Skeletal muscle satellite cell (primary cell): ENCODE measurements around the gene ATP2C2.

Experiments used
- H3K27me3 ChIP-seq: 2 replicates; pipeline ENCODE4 v1.7.0; 2013; ENCODE audit warnings: low read length; ENCODE audit not compliant: control insufficient read depth, insufficient read depth
- H3K36me3 ChIP-seq: 2 replicates; pipeline ENCODE4 v1.7.0; 2013; ENCODE audit warnings: mild to moderate bottlenecking, control low read depth, low read length; ENCODE audit not compliant: insufficient read depth
- H3K4me1 ChIP-seq: 2 replicates; pipeline ENCODE4 v1.7.0; 2013; ENCODE audit warnings: low read length; ENCODE audit not compliant: control insufficient read depth, insufficient read depth
- H3K4me2 ChIP-seq: 2 replicates; pipeline ENCODE4 v1.7.0; 2013; ENCODE audit warnings: mild to moderate bottlenecking, low read length
- H3K4me3 ChIP-seq: 2 replicates; pipeline ENCODE4 v1.7.0; 2013; ENCODE audit warnings: low read length
- H3K9ac ChIP-seq: 2 replicates; pipeline ENCODE4 v1.7.0; 2013; ENCODE audit warnings: mild to moderate bottlenecking, low read depth, low read length, moderate library complexity
- H3K9me3 ChIP-seq: replicated peaks from 2 replicates; pipeline ENCODE4 v1.7.0; 2013; ENCODE audit warnings: mild to moderate bottlenecking, control low read depth, low read length

ATP2C2 gene

DNA sequence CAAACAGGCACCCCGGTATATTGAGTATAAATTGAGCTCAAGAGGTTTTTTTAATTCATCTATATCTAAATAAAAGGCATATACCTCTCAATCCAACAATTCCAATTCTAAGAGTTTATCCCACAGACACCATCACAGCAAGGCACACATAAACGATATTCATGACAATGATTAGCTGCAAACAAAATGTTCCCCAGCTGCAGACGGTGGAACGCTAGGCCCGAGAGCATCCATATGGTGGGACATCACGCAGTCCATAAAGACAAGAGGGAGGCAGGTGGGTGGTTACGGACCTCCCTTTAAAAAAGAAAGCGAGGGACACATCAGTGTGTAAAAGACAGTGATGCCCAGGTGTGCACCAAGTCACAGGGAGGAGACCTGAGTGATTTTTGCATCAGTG is 108.1 kb downstream of the ATP2C2 start:
- H3K36me3 ChIP-seq: peaks cover 40% of the 10 kb centered on the region

DNA sequence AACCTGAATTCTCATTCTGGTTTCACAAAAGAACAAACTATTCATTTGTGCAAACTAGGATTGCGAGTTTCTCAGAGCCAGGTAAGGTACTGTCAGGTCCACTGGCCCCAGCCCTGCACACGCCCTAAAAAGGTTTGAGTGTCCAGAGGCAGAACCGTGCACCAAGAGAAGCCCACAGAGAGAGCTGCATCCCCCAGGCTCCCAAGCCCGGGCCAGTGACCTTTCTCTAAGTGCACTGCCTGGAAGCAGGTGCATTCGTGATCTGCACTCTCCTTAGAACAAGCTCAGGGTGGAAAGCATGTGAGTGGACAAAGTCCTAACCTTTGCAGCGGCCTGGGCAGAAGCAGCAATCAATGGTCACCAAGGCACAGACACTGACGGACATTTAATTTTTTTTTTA is 109.3 kb downstream of the ATP2C2 start:
- Histone ChIP-seq H3K9ac (no peak overlapping the region), H3K4me2 (no peak overlapping the region), H3K9me3 (no peaks in the 10 kb centered on the region), H3K27me3 (no peaks in the 10 kb centered on the region), H3K4me1 (peaks cover 17% of the 10 kb centered on the region), H3K4me3 (no peak overlapping the region), H3K36me3 (peaks cover 47% of the 10 kb centered on the region)

More for the DNA sequence above, 108.1 kb downstream of the ATP2C2 start:
- Histone ChIP-seq H3K4me1 (peaks cover 17% of the 10 kb centered on the region), H3K9me3 (no peaks in the 10 kb centered on the region), H3K9ac (no peak overlapping the region), H3K4me3 (no peak overlapping the region), H3K4me2 (no peak overlapping the region), H3K27me3 (no peaks in the 10 kb centered on the region)

DNA sequence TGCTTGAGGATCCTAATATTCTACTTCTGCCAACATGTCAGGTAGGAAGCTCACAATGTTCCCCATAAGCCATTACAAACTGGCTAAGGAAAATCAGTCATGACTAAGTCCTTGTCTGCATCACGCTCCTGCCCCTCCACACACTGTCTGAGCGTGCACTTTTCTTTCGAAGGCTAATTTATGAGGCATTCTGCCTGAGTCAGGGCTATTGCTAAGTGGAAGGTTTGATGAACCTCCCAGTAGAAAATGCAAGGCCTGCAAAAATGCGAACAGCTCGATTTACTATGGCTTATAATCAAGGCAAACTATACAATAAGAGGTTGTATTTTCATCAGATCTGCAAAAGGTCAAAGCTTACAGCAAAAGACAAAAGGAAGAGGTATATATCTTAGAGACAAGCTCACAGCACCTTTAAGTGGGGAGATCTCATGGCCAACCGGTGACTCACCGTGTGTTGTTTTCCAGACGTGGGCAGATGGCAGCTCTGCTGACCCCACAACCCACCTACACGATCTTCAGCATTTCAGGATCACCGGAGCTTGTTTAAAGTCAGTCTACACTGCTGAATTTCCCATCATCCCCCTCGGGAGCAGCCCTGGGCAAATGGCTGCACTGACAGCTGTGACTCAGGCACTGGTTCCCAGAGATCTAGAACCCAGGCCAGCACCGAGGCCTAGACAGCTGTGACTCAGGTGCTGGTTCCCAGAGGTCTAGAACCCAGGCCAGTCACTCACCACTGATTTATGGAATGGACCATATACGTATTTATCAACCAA is 110.0 kb downstream of the ATP2C2 start:
- no peaks in the 10 kb centered on the region for H3K9me3 ChIP-seq
- peaks cover 54% of the 10 kb centered on the region for H3K36me3 ChIP-seq
- no peak overlapping the region for H3K9ac ChIP-seq
- peaks cover 17% of the 10 kb centered on the region for H3K4me1 ChIP-seq
- H3K4me2 ChIP-seq: no peak overlapping the region
- no peak overlapping the region for H3K4me3 ChIP-seq
- no peaks in the 10 kb centered on the region for H3K27me3 ChIP-seq

DNA sequence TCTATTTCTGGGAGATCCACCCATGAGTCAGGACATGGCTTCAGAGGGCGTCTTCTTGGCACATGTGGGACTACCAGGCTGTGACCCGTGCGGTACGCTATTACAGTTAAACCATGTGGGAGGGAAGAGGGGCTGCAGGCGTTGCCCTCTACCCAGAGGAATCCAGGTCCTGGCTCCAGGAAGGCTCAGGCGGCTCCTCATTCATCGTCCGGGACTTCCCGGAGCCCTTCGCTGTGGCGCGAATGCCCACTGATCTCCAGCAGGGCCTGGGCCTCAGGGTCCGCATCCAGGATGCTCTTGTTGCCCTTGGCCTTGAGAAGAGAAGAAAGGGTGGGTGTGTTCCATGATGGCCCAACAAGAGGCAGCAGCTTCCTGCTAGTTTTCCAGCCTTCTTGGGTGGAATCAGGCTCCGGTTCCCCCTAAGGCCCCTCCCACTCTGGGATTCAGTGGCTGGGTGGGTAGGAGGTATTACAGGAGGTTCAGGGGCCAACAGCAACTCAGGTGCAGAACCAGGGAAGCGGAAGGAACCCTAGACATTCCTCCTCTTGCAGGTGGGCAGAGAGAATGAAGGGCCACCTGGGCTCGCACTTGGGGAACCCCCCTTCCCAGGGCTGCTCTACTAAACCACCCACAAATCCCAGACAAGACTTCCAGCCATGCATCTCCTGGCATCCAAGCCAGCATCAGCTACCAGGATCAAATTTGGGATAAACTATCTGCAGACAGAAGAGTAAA is 111.5 kb downstream of the ATP2C2 start:
- Histone ChIP-seq H3K4me3 (no peak overlapping the region), H3K36me3 (peaks cover 63% of the 10 kb centered on the region), H3K4me2 (no peak overlapping the region), H3K9me3 (no peaks in the 10 kb centered on the region), H3K9ac (no peak overlapping the region), H3K4me1 (peaks cover 17% of the 10 kb centered on the region), H3K27me3 (no peaks in the 10 kb centered on the region)

DNA sequence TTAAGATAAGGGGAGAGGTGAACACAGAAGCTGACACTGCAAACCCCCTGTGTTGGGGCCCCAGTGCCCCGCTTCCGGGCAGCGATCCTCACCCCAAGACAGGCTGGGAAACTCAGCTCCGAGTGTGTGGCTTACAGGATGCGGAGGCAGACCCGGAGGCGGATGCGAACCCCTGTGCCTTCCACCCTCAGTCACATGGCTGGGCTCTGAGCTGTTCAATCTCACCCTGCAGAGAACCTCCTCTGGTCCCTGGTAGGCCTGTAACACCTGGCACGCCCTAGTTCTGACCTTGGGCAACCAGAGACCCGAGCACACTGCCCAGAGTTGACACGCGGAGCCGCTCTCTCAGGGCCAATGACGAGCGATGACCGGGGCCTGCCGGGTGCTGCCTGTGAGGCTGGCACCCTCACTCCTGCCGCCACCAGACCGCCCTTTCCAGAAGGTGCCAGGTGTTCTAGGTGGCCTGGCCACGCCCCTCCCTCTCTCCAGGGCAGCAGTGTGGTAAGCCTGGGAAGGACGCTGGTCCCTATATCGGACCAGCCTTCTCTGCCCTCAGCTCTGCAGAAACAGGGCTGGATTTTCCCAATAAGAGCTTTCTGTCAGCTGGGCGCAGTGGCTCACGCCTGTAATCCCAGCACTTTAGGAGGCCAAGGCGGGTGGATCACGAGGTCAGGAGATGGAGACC is 112.9 kb downstream of the ATP2C2 start:
- peaks cover 17% of the 10 kb centered on the region for H3K4me1 ChIP-seq
- H3K4me2 ChIP-seq: no peak overlapping the region
- peaks cover 70% of the 10 kb centered on the region for H3K36me3 ChIP-seq

DNA sequence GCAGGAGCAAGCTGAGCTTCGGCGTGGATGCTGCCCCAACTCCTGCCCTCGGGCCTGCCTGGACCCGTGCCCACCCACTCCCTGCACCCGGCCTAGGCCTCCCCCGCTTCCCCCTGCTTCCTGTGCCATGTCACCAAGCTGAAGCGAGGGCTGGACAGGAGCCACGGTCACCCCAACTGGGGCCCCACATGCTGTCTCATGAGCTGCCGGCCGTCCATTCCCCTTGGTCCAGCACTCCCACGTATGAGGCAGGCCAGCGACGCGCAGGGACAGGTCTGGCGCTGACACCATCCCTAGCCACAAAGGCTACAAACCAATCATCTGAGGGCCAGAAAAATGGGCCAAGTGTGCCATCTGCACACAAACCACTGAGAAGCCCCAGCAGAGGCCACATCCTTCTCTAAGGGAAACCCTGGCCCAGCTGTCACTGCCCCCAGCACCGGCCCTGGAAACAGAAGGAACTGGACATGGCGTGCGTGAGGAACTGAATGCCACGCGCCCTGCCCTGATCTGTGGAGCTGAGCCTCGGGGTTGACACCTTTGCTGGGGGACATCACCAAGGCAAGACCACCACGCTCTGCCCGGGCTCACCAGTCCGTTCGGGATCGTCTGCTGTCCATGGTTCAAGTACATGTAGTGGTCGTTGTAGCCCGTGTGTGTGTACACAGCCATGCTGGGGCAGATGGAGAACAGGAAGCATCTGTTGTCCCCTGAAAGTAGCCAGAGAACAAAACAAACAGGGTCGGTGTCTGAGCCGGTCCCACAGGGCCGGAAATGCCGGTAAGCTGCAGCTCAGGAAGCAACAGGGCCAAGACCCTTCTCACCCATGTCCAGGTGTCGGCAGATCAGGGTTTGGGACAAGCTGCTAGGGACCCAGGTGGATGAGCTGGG is 113.9 kb downstream of the ATP2C2 start:
- H3K4me1 ChIP-seq: peaks cover 17% of the 10 kb centered on the region
- no peak overlapping the region for H3K4me2 ChIP-seq
- no peaks in the 10 kb centered on the region for H3K9me3 ChIP-seq
- no peaks in the 10 kb centered on the region for H3K27me3 ChIP-seq
- H3K4me3 ChIP-seq: no peak overlapping the region
- no peak overlapping the region for H3K9ac ChIP-seq
- peaks cover 75% of the 10 kb centered on the region for H3K36me3 ChIP-seq

More for the DNA sequence above, 112.9 kb downstream of the ATP2C2 start:
- Histone ChIP-seq H3K4me3 (no peak overlapping the region), H3K27me3 (no peaks in the 10 kb centered on the region), H3K9ac (no peak overlapping the region), H3K9me3 (no peaks in the 10 kb centered on the region)

DNA sequence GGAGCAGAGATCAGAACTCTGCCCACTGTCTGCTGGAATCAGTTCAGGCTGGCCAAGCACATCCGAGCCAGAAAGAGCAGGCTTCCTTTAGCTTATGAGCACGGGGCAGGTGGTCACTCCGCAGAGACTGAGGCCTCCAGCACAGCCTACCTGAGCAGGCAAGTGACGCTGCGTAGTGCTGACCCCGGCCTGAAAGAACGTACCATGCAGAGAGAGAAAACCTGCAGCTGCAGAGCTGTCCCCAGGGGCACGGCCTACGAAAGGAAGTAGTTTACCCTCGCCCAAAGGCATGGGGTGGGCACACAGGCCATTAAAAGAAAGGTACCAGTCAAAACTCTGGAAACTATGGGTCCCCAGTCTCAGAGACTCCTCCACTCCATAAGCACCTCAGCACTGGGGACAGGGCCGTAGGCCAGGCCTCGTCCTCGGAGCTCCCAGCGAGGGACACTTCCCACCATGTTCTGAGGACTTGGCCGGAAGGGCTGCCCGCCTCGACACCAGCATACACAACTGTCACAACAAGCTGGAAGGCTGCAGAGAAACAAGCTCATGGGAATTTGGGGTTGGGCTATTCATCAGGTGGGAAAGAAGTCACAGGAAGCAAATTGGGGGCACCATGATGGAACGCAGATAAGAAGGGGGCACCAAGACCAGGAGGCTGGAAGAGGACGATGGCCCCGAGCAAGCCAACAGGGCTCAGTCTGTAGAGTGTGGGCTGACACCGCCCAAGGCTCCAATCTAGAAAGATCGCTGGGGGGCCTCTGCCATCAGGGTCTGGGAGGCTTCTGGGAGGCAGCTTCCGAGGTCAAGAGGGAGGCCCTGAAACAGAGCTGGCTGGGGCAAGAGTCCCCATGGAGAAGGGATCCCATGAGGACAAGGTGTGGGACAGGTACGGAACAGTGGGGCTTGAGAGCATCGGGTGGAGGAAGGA is 114.9 kb downstream of the ATP2C2 start:
- Histone ChIP-seq H3K27me3 (no peaks in the 10 kb centered on the region), H3K9me3 (no peaks in the 10 kb centered on the region), H3K4me2 (no peak overlapping the region), H3K4me1 (peaks cover 11% of the 10 kb centered on the region), H3K9ac (no peak overlapping the region), H3K4me3 (no peak overlapping the region), H3K36me3 (peaks cover 80% of the 10 kb centered on the region)

DNA sequence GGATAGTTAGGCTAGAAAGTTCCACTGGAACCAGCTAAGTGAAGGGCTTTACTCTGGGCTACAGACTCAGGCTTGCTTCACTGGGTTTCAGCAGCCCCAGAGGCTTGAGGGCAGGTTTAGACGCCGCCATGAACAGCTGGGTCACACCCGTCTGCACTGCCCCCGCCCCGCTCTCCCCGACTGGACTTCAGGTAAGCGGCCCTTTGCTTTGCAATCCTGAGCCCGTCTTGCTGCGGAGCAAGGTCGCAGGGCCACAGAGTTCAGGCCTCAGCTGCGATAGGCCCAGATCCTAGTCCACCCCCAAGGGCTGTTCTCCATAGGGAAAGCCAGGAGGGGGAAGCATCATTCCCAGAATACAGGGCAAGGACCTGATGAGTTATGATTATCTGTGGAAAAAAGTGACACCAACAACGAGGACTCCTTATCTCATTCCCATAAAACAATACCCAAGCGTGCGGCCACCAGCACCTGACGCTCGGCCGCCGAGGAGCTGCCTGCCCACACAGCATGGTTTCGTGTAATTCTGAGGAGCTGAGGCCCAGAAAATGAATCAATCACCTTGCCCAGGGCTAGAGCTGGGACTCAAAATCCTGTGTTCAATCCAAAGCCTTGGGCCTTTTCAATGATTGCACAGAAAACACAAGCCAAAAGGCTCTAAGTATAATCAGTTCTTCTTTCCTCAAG is 115.7 kb downstream of the ATP2C2 start:
- Histone ChIP-seq H3K4me2 (no peak overlapping the region), H3K27me3 (no peaks in the 10 kb centered on the region), H3K36me3 (peaks cover 85% of the 10 kb centered on the region), H3K9ac (no peak overlapping the region), H3K9me3 (no peaks in the 10 kb centered on the region), H3K4me1 (peaks cover 3% of the 10 kb centered on the region), H3K4me3 (no peak overlapping the region)

DNA sequence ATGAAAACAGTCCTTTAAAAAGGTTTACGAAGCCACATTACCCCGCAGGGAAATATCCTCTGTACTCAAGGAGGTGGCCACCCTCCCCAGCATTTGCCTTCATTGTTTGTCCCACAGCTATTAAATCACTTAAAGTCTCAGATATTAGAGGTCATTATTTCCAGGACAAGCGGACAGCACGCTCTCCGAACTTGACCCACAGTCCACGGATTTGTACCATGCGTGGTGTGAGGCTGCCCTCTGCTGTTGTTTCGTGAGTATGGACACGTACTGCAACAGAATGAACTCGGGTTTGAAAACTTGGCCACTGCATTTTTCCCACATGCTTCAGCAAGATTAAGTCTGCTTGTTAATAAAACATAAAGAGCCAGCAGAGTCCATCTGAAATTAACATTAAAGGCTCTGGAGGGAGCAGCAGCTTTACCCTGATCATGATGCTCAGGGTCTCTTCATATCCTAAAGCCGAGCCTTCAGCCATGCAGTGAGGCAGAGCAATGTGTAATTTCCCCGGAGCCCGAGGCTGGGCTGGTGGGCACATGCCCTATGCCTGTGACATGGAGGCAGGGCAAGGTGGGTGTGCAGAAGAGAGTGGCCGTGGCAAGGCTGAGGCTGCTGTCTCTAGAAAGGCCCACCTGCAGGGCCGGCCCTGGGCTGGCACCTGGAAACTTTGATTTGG is 116.4 kb downstream of the ATP2C2 start:
- Histone ChIP-seq H3K9me3 (no peaks in the 10 kb centered on the region), H3K4me2 (no peak overlapping the region), H3K27me3 (no peaks in the 10 kb centered on the region), H3K36me3 (peaks cover 85% of the 10 kb centered on the region), H3K9ac (no peak overlapping the region), H3K4me3 (no peak overlapping the region), H3K4me1 (no peaks in the 10 kb centered on the region)
